ENCODE data around the gene UBE2S.

The UBE2S gene

DNA sequence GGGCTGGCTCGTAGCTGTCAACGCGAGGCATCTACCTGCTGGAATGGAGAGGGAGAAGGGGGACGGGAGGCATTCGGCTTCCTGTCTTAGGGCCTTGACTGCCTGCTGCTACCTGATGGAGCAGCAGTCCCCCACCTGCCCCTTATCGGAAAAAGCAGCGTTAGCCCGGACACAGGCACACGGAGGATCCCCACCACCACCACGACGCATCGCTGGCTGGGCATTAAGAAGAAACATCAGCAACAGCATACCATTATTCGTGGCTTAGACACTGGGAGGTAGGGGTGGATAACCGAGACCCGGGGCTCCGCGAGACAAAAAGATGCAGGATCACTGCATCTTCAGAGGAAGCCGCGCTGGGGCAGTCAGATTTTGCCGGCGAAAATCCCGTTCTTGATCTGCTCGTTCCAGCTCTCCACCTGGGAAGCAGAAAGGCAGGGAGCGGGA is 54.2 kb downstream of the UBE2S start:
- TF ChIP-seq, protein P1, sequence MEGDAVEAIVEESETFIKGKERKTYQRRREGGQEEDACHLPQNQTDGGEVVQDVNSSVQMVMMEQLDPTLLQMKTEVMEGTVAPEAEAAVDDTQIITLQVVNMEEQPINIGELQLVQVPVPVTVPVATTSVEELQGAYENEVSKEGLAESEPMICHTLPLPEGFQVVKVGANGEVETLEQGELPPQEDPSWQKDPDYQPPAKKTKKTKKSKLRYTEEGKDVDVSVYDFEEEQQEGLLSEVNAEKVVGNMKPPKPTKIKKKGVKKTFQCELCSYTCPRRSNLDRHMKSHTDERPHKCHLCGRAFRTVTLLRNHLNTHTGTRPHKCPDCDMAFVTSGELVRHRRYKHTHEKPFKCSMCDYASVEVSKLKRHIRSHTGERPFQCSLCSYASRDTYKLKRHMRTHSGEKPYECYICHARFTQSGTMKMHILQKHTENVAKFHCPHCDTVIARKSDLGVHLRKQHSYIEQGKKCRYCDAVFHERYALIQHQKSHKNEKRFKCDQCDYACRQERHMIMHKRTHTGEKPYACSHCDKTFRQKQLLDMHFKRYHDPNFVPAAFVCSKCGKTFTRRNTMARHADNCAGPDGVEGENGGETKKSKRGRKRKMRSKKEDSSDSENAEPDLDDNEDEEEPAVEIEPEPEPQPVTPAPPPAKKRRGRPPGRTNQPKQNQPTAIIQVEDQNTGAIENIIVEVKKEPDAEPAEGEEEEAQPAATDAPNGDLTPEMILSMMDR (conservative IDR thresholded peaks at IDR 0.05; ENCODE audit: low read depth, low read length), result no peak
- peaks cover 3% of the 10 kb centered on the region for H3K4me1 ChIP-seq (ENCODE audit: low read depth, poor library complexity, severe bottlenecking)
- H3K4me2 ChIP-seq, result peak overlapping the region; percentile 85
- H3K4me3 ChIP-seq (IDR thresholded peaks at IDR 0.05; ENCODE audit: insufficient read depth, low read depth, low read length), result no peak overlapping the region
- H4K20me1 ChIP-seq (ENCODE audit: insufficient read depth), result no peaks in the 10 kb centered on the region
- peak overlapping the region; percentile 66 for H2AFZ ChIP-seq (ENCODE audit: low read depth)
- H3K27me3 ChIP-seq (ENCODE audit: insufficient read depth, low read depth), result peaks cover 61% of the 10 kb centered on the region
- H3K79me2 ChIP-seq (ENCODE audit: insufficient read depth, low read depth), result no peaks in the 10 kb centered on the region
- no peak overlapping the region for H3K27ac ChIP-seq
- no peaks in the 10 kb centered on the region for H3K36me3 ChIP-seq (ENCODE audit: insufficient read depth)
- H3K9ac ChIP-seq, result no peak overlapping the region

DNA sequence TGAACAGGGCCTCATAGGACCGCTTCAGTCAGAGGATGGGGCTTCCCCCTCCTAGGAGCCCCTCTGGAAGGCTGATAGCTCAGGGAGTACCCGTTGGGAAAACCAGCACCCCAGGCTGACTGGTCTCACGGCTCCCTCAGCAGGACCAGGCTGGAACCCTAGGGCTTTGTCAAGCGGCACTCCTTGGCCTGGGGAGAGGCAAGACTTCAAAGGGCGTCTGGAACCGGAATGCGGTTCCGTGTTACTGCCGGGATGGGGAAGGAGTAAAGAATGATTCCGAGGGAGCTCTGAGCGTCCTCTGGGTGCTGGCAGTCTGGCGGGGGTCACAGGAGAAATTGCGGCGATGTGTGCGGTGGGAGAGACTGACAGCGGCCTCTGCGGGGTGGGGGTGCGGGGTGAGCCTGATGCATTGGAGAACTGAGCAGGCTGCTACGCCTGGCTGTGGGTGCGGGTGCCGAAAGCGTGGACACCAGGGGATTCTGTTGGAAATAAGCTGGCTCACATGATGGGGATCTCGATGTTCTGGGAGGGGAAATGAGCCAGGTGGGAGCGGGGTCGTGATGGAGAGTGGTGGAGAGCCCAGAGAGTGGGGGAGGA is 54.9 kb downstream of the UBE2S start:
- H3K79me2 ChIP-seq (ENCODE audit: insufficient read depth, low read depth), result no peaks in the 10 kb centered on the region
- no peaks in the 10 kb centered on the region for H3K36me3 ChIP-seq (ENCODE audit: insufficient read depth)
- H3K4me2 ChIP-seq, result no peak overlapping the region
- no peak overlapping the region for H3K27ac ChIP-seq
- no peak overlapping the region for H3K4me3 ChIP-seq (IDR thresholded peaks at IDR 0.05; ENCODE audit: insufficient read depth, low read depth, low read length)
- H3K9ac ChIP-seq, result no peak overlapping the region
- TF ChIP-seq, protein P1 (conservative IDR thresholded peaks at IDR 0.05; ENCODE audit: low read depth, low read length), result no peak
- no peak overlapping the region for H2AFZ ChIP-seq (ENCODE audit: low read depth)
- H4K20me1 ChIP-seq (ENCODE audit: insufficient read depth), result no peaks in the 10 kb centered on the region
- peaks cover 3% of the 10 kb centered on the region for H3K4me1 ChIP-seq (ENCODE audit: low read depth, poor library complexity, severe bottlenecking)
- H3K27me3 ChIP-seq (ENCODE audit: insufficient read depth, low read depth), result peaks cover 55% of the 10 kb centered on the region

DNA sequence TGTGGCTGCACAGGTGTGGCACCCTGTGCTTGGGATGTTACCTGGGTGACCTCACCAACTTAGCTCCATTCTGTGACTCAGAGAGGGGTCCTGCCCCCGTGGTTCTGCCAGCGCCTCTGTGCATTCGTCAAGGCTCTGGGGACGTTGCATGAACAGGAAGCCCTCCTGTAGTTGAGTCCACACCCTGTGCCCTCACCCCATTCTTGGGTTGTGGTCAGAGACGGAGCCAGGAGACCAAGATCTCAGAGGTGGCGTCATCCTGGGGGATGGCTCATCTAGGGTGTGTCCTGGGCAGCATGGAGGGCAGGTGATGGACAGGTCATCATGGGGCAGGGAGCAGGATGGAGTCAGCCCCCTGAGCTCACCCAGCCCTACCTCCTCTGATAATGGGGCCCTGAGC is 55.5 kb downstream of the UBE2S start:
- Histone ChIP-seq H3K4me2 (no peak overlapping the region), H3K4me1 (ENCODE audit: low read depth, poor library complexity, severe bottlenecking) (peaks cover 3% of the 10 kb centered on the region), H3K27me3 (ENCODE audit: insufficient read depth, low read depth) (peaks cover 49% of the 10 kb centered on the region), H3K4me3 (IDR thresholded peaks at IDR 0.05; ENCODE audit: insufficient read depth, low read depth, low read length) (no peak overlapping the region), H3K27ac (no peak overlapping the region), H3K79me2 (ENCODE audit: insufficient read depth, low read depth) (no peaks in the 10 kb centered on the region), H2AFZ (ENCODE audit: low read depth) (no peak overlapping the region), H3K9ac (no peak overlapping the region), H4K20me1 (ENCODE audit: insufficient read depth) (no peaks in the 10 kb centered on the region), H3K36me3 (ENCODE audit: insufficient read depth) (no peaks in the 10 kb centered on the region)
- TF ChIP-seq, protein P1 (conservative IDR thresholded peaks at IDR 0.05; ENCODE audit: low read depth, low read length), result no peak

DNA sequence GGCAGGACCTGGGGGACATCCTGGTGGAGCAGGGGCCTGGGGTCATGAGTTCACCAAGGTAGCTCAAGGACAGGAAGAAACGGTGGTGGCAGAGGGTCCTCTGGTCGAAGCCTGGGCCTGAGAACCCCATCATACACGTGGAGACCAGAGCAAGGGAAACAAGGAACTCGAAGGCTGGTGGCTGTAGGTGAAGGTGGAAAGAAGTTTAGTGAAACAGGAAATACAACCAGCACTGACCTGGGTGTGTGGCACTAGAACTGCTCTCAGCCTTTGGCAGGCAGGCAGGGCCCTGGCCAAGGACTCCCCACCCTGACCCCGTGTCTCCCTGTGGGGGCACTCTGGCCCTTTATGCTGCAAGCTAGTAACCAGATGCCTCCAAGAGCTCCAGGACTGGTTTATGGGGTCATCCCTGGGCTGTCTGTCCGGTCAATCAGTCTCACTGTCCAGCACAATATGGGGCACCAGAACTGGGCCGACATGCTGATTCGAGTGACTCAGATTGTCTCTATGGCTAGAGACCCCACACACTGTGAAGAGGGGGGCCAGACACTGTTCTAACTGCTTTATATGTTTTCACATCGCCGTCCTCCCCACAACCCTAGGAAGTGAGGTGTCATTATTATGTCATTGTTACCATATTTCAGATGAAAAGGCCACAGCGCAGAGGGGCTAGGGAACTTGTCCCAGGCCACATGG is 56.8 kb downstream of the UBE2S start:
- Histone ChIP-seq H3K4me1 (ENCODE audit: low read depth, poor library complexity, severe bottlenecking) (peaks cover 3% of the 10 kb centered on the region), H3K4me2 (no peak overlapping the region), H2AFZ (ENCODE audit: low read depth) (no peak overlapping the region), H3K36me3 (ENCODE audit: insufficient read depth) (no peaks in the 10 kb centered on the region), H3K27ac (no peak overlapping the region), H3K4me3 (IDR thresholded peaks at IDR 0.05; ENCODE audit: insufficient read depth, low read depth, low read length) (no peak overlapping the region), H3K9ac (no peak overlapping the region), H3K79me2 (ENCODE audit: insufficient read depth, low read depth) (no peaks in the 10 kb centered on the region), H4K20me1 (ENCODE audit: insufficient read depth) (no peaks in the 10 kb centered on the region), H3K27me3 (ENCODE audit: insufficient read depth, low read depth) (peaks cover 37% of the 10 kb centered on the region)
- TF ChIP-seq, protein P1 (conservative IDR thresholded peaks at IDR 0.05; ENCODE audit: low read depth, low read length), result no peak

All from KMS-11 (cell line).